Measurements from ENCODE around the gene ATP13A3.

DNA sequence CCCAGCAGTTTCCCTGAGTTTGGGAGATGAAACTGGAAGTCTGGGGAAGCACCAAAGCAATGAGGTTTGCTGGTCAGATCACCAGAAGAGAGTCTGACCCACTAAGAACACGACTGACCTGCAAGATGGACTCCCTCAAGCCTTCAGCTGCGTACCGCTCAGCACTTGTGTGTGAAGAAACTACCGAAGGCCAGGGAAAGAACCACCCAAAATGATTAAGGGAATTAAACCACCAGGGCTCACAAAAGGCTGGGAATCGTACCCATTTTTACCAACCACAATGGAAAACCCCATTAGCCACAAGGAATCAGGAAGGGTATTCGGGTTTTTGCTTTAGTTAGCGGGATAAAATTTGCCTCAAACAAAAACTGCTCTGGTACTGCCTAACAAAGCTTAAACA lies 21.6 kb downstream of the ATP13A3 start:
- TF ChIP-seq, protein P1, sequence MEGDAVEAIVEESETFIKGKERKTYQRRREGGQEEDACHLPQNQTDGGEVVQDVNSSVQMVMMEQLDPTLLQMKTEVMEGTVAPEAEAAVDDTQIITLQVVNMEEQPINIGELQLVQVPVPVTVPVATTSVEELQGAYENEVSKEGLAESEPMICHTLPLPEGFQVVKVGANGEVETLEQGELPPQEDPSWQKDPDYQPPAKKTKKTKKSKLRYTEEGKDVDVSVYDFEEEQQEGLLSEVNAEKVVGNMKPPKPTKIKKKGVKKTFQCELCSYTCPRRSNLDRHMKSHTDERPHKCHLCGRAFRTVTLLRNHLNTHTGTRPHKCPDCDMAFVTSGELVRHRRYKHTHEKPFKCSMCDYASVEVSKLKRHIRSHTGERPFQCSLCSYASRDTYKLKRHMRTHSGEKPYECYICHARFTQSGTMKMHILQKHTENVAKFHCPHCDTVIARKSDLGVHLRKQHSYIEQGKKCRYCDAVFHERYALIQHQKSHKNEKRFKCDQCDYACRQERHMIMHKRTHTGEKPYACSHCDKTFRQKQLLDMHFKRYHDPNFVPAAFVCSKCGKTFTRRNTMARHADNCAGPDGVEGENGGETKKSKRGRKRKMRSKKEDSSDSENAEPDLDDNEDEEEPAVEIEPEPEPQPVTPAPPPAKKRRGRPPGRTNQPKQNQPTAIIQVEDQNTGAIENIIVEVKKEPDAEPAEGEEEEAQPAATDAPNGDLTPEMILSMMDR (IDR thresholded peaks at IDR 0.05; ENCODE audit: low read length): no peak
- TF ChIP-seq EZH2 (IDR thresholded peaks at IDR 0.05; ENCODE audit: borderline replicate concordance, low read length): no peak
